NOMO-1 treated with DMSO at 0.1 percent for 48 hours (cell line): ENCODE data around the gene MGLL.
A peak's percentile ranks its signal among the peaks of the same experiment; 100 is the strongest.

Experiments used
- DNase-seq: peaks from one replicate; lab custom pipeline; 2025; ENCODE audit not compliant: unreplicated experiment; lab: John Stamatoyannopoulos, UW

Gene MGLL

DNA sequence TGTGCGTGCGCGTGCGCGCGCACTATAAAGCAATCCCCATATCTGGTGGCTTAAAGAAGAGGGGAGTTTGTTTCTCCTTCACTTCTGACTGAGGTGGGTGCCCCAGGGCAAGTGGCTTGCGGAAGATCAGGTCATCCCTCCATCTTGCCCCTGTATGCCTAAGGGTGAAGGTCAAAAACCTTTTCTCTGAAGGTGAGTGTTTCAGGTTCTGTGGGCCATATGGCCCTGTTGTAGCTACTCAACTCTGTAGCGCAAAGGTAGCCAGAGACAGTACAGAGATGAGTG, 144.1 kb downstream of the MGLL start:
- no peak for DNase-seq

DNA sequence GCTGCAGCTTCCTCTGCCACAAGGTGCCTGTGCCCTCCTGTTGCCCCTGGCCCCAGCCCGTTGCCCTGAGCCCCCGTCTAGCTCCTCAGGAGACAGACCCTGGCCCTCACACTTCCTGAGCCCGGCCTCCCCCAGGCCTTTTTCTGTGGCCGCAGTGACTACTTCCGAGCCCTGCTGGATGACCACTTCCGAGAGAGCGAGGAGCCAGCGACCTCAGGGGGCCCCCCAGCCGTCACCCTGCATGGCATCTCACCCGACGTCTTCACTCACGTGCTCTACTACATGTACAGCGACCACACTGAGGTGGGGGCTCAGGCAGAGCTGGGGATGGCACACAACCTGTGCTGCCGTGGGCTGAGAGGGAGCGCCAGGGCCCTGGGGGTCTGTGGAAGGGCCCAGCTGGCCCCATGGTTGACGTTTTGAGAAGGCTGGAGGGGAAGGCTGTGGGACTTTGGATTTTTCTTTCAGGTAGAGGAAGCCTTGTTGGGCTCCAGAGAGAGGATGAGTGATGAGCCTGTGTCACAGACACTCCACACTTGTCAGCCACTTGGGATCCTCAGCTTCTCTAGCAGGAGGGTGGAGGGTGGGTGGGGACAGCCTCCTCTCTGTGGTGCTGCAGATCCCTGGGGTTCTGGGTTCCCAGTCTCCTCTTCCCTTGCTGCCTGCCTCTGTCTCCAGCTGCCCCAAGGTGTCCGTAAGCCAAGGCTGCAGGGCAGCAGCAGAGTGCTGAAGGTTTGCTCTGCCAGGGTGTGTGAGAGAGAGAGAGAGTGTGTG, 144.6 kb downstream of the MGLL start:
- DNase-seq = no peak

DNA sequence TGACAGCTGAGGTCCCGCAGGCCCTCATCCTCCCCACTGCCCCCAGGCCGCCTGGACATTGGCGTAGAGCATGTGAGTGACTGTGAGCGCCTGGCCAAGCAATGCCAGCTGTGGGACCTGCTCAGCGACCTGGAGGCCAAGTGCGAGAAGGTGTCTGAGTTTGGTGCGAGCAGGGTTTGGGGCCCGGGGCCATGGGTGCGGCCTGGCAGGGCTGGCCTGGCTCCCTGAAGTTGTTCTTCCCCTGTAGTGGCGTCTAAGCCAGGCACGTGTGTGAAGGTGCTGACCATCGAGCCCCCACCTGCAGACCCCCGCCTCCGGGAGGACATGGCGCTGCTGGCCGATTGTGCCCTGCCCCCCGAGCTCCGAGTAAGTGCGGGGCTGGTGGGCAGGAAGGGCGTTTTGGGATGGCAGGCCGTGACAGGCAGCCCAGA, 145.4 kb downstream of the MGLL start:
- DNase-seq = no peak

DNA sequence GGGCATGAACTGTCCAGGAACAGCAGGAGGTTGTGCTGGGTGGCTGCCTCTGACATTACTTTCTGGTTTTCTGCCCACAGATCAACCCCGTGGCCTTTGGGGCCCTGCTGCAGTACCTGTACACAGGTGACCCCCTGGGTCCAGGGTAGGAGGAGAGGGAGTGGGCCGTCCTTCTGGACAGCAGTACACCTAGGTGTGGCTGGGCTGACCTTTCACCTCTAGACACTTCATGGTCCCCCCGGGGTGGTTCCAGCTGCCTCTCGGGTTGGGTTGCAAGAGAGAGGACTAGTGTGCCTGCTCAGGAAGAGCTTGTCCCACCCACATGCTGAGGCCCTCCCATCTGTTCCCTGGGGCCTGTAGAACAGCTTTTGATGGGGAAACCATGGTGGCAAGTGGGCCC, 145.9 kb downstream of the MGLL start:
- DNase-seq = no peak

DNA sequence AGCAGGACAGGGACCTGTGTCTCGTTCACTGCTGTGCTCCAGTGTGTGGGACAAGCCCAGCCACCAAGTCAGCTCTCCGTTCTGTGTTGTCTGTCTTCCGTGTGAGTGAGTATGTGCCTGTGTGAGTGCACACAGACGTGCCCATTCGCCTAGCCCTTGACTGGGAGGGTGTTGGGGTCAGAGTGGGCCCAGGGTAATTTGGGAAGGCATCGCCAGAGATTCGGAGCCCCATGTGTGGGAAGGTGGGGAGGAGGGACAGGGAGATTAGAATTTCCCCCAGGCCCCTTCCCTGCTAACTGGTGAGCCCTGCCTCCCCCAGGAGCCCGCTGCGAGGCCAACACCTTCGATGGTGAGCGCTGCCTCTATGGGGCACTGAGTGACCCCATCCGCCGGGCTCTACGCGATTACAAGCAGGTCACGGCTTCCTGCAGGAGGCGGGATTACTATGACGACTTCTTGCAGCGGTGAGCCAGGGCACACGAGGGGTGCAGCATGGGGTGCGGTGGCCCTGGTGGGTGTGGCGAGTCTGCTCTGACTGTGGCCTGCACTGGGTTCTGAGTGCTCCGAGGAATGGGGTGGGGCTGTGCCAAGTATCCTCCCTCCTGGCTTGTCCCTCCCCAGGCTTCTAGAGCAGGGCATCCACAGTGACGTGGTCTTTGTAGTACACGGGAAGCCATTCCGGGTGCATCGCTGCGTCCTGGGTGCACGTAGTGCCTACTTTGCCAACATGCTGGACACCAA, 146.5 kb downstream of the MGLL start:
- no peak for DNase-seq

DNA sequence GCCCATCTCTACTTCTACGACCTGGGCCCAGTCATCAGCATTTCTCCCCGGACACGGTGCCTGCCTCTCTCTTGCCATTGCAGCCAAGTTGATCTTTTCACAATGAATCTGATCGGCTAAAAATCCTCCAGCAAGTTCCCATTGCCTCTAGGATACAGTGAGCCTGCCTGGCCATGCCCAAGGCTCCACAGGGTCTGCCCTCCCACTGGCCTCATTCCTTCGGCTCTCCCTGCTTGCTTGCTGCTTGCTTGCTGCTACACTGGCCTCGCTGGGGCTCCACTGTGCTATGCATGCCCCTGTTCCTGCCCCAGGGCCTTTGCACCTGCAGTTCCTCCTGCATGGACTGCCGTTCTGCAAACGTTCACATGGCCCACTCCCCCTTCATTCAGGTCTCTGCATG, 147.5 kb downstream of the MGLL start:
- DNase-seq = no peak

DNA sequence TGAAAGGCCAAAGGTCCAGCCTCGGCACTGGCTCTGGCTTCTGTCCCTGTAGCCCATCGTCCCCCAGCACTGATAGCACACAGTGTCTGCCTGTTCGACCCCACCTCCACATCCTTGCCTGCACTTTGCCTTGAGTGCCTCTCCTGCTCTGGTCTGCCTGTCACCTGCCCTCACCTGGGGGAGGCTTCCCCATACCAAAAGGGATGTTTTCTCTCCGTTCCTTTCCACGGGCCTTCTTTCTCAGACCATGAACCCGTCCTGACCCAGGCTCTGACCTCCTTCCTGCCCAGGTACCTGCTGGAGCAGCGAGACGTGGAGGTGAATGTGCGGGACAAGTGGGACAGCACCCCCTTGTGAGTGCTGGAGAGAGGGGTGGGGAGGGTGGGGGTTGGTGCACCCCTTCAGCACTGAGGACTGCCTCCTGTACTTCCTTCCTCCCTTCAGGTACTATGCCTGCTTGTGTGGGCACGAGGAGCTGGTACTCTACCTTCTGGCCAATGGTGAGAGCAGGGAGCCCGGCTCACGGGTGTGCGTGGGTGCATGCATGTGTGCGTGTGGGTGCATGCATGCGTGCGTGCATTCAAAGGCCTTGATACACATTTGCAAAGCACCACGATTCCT, 148.1 kb downstream of the MGLL start:
- DNase-seq = no peak

DNA sequence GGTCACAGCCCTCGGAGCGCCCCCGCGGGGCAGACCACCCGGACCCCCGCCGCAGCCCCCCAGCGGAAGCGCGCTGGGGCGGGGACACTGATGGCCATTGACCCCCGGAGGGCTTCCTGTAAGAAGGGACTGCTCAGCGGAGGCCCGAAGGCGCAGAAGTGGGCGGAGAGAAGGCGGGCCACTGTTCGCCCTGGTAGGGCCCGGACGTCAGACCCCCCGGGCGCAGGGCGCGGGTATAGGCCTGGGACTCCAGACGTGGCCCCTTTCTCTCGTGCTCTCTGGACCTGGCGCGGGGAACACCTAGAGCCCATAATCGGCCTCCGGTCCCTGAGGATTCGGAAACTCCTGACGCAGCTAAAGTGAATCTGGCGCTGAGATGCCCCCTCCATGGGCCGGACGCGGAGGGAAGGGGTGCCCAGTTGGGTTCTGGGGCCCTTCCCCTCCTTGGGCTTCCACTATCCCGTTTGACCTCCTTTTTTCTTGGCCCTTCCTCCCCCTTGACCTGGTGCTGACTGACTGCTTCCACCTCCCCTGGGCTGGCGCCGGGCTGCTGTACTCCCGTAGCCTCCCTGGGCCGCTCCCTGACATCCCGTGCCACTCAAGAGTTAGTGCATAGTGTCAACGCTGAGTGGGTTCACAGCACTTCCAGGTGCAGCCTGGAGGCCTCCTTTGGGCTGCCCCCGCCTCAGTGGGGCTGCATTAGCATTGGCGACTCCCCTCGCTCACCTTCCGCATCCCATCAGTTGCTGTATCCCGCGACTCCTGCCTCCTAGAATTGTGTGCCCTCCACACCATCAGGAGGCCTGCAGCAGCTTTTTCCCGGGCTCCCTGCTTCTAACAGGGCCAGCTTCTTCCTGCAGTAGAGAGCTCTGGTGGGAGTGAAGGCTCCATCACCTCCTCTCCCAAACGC, 148.9 kb downstream of the MGLL start:
- peak; percentile 46 for DNase-seq

DNA sequence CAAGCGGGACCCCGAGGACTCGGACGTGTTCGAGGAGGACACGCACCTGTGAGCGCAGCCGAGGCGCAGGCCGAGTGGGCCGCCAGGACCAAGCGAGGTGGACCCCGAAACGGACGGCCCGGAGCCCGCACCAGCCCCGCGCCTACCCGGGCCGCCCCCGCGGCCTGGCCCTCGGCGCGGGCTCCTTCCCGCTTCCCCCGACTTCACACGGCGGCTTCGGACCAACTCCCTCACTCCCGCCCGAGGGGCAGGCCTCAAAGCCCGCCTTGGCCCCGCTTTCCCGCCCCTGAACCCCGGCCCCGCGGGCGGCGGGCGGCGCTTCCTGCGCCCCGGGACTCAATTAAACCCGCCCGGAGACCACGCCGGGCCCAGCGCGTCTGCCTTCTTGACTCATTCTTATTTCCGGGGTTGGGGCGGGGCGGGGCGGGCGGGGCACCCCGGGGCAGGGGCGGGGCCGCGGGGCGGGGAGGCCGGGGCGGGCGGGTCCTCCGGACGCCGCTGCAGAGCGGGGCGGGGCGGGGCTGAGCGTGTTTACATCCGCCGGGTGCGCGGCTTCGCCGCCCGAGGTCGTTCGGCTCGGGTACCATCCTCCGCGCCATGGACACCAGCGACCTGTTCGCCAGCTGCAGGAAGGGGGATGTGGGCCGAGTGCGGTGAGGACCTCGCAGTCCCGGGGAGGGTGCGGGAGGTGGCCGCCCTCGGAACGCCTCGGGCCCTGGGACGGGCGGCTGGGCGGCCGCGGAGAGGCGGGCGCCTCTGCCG, 149.7 kb downstream of the MGLL start, which contains the start of gene ABTB1:
ABTB1 (plus strand) TSS at position 524 of the 762 bp plus-strand sequence; CDS start at position 598, 74 bp downstream.
- DNase-seq = peak; percentile 79

DNA sequence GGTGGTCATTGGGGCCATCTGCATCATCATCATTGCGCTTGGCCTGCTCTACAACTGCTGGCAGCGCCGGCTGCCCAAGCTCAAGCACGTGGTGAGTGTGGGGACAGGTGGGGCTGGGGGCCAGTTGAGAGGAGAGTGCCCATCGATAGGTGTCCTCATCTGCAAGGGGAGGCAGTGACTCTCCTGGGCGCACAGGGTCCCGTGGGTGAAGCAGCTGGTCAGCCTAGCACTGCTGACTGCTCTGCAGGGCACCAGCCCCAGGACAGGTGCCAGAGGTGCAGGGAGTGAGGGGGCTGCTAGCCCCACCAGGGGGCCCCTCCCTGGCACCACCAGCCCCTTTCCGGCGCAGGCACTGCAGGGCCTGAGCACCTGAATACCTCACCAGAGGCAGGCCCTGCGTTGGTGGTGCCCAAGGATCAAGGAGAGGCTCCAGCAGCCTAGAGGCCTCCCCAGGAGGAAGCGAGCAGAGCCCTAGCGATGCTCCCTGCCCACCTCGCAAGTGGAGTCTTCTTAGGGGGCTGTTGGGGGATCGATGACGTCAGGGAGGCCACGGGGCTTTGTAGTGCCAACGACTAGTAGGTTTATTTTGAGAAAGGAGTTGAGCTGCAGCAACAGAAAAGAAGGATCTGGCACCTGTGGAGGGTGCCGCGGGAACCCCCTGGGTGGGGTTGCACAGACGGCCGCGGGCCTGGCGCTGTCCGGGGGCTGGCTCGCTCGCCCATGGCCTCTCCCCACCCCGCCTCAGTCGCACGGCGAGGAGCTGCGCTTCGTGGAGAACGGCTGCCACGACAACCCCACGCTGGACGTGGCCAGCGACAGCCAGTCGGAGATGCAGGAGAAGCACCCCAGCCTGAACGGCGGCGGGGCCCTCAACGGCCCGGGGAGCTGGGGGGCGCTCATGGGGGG, 150.5 kb downstream of the MGLL start:
- peak; percentile 38 for DNase-seq

DNA sequence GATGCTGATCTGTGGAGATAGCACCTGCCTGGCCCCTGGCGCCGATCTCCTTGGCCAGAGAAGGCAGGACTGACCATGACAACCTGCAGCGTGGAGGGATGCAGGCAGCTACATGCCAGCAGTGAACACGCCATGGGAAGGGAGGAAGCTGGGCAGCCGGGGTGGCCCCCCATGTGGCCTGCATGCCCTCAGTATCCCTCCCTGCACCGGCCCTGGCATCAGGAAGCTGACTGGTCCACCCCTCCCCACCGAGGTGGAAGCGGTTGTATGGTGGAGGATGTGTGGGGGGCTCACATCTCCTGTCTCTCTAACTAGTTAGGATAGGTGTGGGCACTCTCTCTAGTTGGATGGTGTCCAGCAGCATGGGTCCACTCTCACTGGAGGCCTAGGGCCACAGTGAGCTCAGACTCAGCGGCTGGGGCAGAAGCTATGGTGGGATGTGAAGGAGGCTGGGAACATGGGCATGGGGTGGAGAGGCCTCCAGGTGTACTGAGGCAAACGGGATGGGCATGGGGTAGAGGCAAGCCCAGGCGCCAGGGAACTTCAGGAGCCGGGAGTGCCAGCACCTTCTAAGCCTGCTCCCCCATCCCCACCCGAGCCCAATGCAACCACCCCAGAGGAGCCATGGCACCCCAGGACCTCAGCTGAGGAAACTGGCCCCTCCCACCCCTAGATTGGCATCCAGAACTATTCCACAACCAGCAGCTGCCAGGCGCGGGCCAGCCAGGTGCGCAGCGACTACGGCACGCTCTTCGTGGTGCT, 151.4 kb downstream of the MGLL start:
- no peak for DNase-seq

DNA sequence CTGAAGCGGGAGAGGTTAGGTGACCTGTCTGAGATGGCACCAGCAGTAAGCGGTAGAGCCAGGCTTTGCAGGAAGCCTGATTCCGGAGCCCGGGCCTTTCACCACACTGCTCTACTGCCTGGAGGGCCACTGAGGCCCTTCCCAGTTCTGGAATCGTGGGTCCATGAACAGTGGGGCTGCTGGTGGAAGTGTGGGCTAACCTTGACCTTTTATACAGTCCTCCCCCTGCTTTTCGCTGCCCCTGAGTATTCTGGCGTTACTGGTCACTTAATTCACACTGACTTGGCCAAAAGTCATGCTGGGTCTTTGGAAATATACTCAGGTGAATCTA, 152.1 kb downstream of the MGLL start:
- no peak for DNase-seq

DNA sequence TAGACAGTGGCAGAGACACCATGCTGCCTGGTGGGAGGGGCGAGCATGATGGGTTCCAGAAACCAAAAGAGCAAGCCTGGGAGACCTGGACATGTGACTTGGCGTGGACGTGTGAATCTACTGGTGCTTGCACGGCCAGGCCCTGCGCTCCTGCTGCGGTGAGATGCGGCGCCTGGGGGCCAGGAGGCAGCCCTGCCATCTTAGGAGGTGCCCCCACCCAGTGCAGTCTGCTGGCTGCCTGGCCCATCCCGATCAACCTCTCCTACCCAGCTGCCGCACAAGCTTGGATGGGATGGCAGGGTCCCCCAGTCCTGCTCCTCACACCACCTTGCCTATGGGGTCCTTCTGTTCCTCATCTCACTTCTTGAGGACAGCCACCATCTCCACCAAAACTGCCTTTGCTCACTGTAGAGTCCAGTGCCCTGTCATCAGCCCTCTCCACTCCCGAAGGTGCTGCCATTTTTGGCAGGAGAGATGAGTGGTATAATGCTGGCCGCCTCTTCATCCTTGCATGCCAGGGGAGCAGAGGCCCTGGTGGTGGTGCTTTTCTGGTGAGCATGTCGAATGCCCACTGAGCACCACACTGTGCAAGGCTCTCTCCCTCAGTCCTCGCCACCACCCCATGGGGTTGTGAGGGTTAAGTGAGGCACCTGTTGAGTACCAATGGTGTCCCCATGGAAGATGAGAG, 152.6 kb downstream of the MGLL start:
- no peak for DNase-seq

DNA sequence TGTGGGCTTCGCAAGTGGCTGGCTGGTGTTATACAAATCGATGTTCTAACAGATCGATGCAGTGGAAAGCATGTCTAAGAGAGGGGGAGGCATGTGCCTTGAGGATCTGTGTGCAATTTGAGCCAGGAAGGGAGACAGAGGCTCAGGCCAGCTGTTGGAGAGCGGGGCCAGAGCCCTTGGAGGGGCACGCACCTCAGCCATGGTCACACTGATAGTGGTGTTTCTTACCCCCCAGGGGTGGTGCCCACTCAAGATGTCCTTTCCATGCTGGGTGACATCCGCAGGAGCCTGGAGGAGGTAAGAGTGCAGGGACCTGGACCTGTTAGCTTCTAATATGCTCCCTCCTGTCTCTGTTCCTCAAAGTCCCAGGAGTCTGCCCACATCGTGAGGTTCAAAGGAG, 153.4 kb downstream of the MGLL start:
- no peak for DNase-seq

DNA sequence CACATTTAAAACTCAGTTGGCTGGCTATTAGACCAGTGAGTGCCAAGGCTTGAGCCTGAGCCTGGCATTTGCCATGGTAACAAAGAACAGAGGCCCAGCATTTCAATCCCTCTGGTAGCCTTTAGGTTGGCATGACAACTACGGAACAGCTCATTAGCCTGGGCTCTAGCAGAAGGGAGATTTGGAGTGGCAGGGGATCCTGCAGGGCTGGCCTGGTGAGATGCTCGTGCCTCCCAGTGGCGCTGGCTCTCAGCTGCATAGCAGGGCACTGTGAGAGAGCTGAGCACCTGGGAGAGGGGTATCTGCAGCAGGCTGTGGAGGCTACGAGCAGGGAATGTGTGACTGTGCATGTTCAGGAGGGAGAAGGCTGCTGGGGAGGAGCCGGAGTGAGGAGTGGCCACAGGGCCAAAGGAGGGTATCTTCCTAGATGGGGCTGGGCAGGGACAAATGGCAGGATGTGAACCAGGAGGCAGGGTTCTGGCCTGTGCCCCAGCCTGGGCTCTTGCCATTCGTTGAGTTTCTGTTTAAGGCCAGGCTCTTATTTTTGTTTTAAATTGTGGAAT, 155.1 kb downstream of the MGLL start:
- no peak for DNase-seq

DNA sequence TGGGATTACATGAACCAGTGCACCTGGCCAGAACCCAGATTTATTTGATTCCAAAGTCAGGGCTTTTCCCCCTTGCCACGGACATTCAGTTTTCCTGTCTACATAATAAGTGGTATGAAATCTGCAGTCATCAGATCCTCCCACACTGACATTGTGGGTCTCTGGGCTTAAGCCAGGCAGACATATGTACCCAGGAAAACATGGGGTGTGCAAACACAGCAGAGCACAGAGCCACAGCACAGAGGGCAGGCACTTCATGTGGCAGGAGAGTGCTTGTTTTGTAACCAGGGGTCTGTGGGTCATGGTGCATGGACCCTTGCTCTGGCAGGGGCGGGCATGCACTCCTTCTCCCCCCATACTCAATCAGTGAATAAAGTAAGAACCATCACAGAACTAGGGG, 155.6 kb downstream of the MGLL start:
- no peak for DNase-seq

DNA sequence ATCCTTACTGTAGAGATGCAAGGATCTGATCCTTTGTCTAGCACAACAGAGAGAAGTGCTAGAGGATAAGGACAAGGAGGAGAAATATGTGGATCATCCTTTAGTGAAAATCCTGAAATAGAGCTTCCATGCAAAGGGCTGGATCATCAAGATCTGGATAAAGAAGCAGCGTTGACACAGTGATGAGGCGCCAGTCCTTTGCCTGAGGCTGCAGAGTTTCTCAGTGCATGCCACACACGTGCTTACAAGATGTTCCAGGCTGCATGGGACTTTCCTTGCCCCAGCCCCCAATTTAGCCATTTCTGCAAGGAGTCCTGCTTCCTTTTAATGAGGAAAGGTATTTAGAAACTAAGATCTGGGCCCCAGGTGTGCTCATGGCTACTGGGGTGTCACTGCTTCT, 156.7 kb downstream of the MGLL start:
- no peak for DNase-seq

DNA sequence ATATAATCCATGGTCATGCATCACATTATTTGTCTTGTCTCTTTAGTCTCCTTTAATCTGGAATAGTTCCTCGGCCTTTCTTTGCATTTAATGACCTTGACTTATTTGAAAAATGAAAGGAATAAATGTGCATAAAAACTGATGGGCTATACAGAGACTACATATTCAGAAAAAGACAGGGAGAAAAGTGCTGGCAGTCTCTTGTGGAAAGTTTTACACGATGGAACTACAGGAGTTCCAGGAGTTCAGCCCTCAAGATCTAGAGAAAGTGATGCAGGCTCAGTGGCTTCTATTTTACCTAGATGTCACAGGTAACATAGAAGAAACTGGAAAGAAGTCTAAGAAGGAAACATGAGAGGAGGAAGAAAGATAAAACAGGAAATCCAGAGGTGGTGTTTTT, 157.2 kb downstream of the MGLL start:
- no peak for DNase-seq
